Dermis blood vessel endothelial cell (primary cell): Measurements from ENCODE around the gene MARVELD3. TPM values are rescaled to one million over a fixed set of nuclear protein-coding genes. Genes with fewer than 3 reads are reported as not detected.
"Not testable (repeated sequence)": the region's sequence is repeated elsewhere in the genome, so short reads cannot be mapped to it uniquely, and the experiment has no call there.

Source experiments
- DNase-seq: peaks from one replicate; pipeline ENCODE4 v3.0.0; 2010
- total RNA-seq: library from RNA; depleted of rRNA; stranded (reverse); fragments of >200 nt; gene quantifications from 2 replicates; pipeline ENCODE4 v1.2.3, GENCODE V29; 2014

The MARVELD3 gene
- total RNA-seq, 1 donor from 2014 or later: not detected

DNA sequence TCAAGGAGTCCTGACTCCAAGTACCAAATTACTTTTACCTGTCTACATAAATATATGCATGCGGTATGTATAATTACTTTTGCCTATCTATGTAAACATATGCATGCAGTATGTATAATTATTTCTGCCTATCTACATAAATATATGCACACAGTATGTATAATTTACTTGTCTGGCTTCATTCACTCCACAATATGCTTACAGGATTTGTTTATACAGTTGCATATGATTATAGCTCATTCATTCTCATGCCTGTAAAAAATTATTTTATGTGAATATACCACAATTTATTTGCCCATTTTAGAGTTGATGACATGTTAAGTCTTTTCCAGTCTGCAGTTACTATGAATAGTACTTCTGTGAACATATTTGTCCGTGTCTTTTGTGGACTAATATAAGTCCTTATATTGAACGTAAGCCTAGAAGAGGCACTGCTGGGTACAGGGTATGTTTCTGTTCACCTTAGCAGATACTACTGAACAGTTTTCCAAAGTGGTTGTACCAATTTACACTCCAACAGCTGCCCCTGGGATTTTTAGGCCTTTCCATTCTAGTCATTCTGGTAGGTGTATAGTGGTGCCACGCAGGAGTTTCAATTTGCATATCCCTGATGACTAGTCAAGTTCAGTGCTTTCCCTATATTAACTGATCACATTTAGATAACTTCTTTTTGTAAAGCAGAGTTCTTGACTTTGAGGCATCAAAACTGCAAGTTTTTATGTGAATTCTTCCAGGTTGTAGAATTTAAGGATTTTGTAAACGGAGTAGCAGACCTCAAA, 47.0 kb downstream of the MARVELD3 start:
- DNase-seq: no peak

DNA sequence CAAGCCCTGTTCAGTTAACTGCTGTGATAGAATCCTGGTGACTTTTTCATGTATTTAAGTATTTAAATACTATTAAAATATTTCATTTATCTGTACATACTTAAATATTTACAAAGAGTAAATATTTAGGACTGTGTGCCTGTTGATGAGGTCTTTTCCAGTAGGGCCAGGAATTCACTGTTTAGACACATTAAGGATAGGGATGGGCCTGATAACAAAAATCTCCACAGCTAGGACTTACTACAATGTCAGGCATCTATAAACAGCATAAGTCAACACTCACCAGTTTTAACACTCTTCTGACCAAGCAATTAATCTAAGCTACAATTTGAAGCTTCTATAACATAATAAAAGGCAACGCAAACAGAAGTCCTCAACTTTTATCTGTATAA, 47.6 kb downstream of the MARVELD3 start:
- no peak for DNase-seq

DNA sequence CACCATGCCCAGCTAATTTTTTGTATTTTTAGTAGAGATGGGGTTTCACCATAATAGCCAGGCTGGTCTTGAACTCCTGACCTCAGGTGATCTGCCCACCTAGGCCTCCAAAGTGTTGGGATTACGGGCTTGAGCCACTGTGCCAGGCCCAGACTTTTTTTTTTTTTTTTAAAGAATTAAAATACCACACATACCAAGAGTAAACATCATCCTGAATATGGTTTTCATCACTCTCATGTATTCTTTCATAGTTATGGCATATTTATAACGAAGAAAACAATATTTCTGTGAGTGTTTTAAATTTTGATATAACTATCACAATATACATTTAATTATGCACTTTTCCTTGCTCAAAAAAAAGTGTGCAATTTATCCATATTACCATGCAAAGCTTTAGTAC, 48.2 kb downstream of the MARVELD3 start:
- DNase-seq: no peak

DNA sequence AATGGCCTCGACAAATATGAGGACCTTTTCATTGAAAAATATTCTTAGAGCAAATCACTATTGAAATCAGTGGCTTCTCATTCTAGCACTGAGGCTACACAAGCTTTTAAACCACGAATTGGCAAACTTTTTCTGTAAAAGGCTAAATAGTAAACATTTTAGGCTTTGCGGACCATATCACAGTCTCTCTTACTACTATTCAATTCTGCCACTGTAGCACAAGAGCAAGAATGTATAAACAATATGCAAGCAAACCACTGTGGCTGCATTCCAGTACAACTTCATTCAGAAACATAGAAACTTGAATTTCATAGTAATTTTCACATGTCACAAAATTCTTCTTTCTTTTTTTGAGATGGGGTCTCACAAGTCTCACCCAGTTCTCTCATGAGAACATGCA, 49.4 kb downstream of the MARVELD3 start:
- DNase-seq: no peak

DNA sequence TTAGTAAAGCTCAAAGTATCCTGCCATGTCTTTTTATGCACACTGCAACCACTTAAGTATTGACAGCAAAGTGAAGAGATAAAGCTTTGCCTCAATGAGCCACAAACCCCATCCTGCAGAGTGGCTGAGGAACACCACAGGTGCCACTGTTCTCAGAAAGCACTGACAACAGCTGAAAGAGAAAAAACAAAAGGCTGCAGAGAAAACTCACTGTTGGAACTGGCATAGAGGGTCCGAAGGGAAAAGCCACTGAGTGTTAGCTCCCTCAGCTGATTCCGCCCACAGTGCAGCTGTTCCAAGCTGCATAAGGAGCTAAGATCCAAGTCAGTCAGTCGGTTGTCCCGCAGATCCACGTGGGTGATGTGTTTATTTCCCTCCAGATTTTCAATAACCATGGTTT, 50.3 kb downstream of the MARVELD3 start:
- no peak for DNase-seq

DNA sequence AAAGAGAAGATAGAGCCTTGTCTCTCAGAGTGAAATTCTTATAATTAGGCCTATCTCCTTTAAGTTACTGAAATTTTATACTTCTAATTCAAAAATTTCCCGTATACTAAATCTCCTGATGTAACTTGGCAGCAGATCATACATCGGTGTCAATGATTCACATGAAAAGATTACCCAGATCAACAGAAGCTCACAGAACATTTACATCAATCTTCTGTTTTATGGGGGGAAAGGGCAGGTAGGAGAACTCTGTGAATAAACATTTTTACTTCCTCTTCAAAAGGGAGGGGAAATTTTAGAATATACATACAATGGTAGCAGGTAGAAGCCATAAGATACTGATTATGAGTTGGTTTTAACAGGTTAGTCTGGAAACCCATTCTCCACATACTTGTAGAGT, 55.4 kb downstream of the MARVELD3 start:
- DNase-seq: no peak

DNA sequence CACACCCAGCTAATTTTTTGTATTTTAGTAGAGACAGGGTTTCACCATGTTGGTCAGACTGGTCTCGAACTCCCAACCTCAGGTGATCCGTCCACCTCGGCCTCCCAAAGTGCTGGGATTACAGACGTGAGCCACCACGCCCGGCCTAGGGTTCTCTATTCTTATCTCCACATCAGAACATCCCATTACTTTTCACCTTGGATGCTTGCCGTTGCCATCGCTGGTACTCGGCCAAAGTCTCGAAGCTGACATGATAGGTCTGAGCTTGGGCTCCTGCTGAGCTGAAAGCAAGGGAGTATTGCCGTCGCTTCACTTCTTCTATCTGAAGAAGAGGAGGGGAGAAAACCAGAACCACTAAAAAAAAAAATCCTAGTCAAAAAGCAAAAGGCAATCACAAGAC, 58.3 kb downstream of the MARVELD3 start:
- not testable (repeated sequence) for DNase-seq

Other genes starting within 250 kb of the MARVELD3 start
- not detected in 2 replicates for gene TLE7, start 184.1 kb upstream of the MARVELD3 start, total RNA-seq
- gene ZNF23, start 163.9 kb upstream of the MARVELD3 start, total RNA-seq: 5.1 and 5.6 TPM in 2 replicates
- gene ZNF19, start 136.9 kb upstream of the MARVELD3 start, total RNA-seq: 1.2 and 1.5 TPM in 2 replicates
- gene CHST4, start 99.8 kb upstream of the MARVELD3 start, total RNA-seq: not detected in 2 replicates
- not detected in 2 replicates for gene TAT, start 49.1 kb upstream of the MARVELD3 start, total RNA-seq
- gene PHLPP2, start 98.5 kb downstream of the MARVELD3 start, total RNA-seq: 9.0 and 10.5 TPM in 2 replicates
- gene AP1G1, start 182.7 kb downstream of the MARVELD3 start, total RNA-seq: 69.1 and 92.3 TPM in 2 replicates
- 16.2 and 24.9 TPM in 2 replicates for gene ATXN1L, start 219.8 kb downstream of the MARVELD3 start, total RNA-seq